Hepatocyte (in vitro differentiated cells): ENCODE measurements around the gene ANTXR2.

Experiments used
- CTCF ChIP-seq: fragments of 200-600 bp; sonication (generic); IDR thresholded peaks from 2 replicates; pipeline ENCODE4 v1.5.1; 2016; ENCODE audit warnings: antibody characterized with exemption, mild to moderate bottlenecking; ENCODE audit not compliant: poor library complexity
- EZH2 ChIP-seq: fragments of 200-600 bp; sonication (generic); IDR thresholded peaks from 2 replicates; pipeline ENCODE4 v1.6.1; 2016; ENCODE audit warnings: antibody characterized with exemption, mild to moderate bottlenecking, borderline replicate concordance
- EZH2phosphoT487 ChIP-seq: fragments of 200-600 bp; sonication (generic); IDR thresholded peaks from one replicate; pipeline ENCODE4 v1.6.1; 2018; ENCODE audit warnings: antibody characterized with exemption, mild to moderate bottlenecking, low read depth, moderate library complexity; ENCODE audit not compliant: unreplicated experiment, severe bottlenecking

- TF ChIP-seq CTCF (no peak), EZH2phosphoT487 (no peak), EZH2 (no peak)
Measured at GRCh38 chr4:80113615-80114014, 40.6 kb upstream of the ANTXR2 start.
